HG03469 (cell line): Measurements from ENCODE around the gene MRTFB.

Source experiments
- ATAC-seq: cut with Tn5 transposase; IDR thresholded peaks from one replicate; pipeline ENCODE4 v1.9.1; 2021; ENCODE audit warnings: mild to moderate bottlenecking, moderate library complexity, moderate number of reproducible peaks; ENCODE audit not compliant: unreplicated experiment

The MRTFB gene

GRCh38 chr16:14061732-14062259, 9.3 kb upstream of the MRTFB start:
- ATAC-seq, result no peak

GRCh38 chr16:14062261-14062660, 8.9 kb upstream of the MRTFB start:
- no peak for ATAC-seq

- no peak for ATAC-seq
Observed at GRCh38 chr16:14063618-14064581, 7.2 kb upstream of the MRTFB start.

GRCh38 chr16:14069818-14070217, 1.3 kb upstream of the MRTFB start:
- no peak for ATAC-seq

GRCh38 chr16:14070555-14070876, 603 bp upstream of the MRTFB start:
- ATAC-seq, result no peak

- ATAC-seq, result no peak
Observed at GRCh38 chr16:14071576-14072271, 605 bp downstream of the MRTFB start.

GRCh38 chr16:14072360-14072759, 1.2 kb downstream of the MRTFB start:
- ATAC-seq, result no peak

GRCh38 chr16:14074544-14074943, 3.4 kb downstream of the MRTFB start:
- ATAC-seq, result no peak

- ATAC-seq, result no peak
Observed at GRCh38 chr16:14077918-14078317, 6.8 kb downstream of the MRTFB start.

GRCh38 chr16:14086477-14086876, 15.4 kb downstream of the MRTFB start:
- no peak for ATAC-seq

- ATAC-seq, result no peak
Observed at GRCh38 chr16:14087181-14087580, 16.1 kb downstream of the MRTFB start.

GRCh38 chr16:14087590-14088154, 16.6 kb downstream of the MRTFB start:
- ATAC-seq, result no peak

- no peak for ATAC-seq
Observed at GRCh38 chr16:14088155-14088753, 17.1 kb downstream of the MRTFB start.

GRCh38 chr16:14089283-14089823, 18.2 kb downstream of the MRTFB start:
- ATAC-seq, result no peak

GRCh38 chr16:14092561-14092960, 21.4 kb downstream of the MRTFB start:
- no peak for ATAC-seq

GRCh38 chr16:14095883-14096551, 24.9 kb downstream of the MRTFB start:
- no peak for ATAC-seq

GRCh38 chr16:14097182-14097959, 26.3 kb downstream of the MRTFB start:
- no peak for ATAC-seq

GRCh38 chr16:14098081-14098480, 27.0 kb downstream of the MRTFB start:
- no peak for ATAC-seq

GRCh38 chr16:14100825-14101224, 29.7 kb downstream of the MRTFB start:
- ATAC-seq, result no peak

GRCh38 chr16:14101415-14101814, 30.3 kb downstream of the MRTFB start:
- ATAC-seq, result no peak
